ENCODE results near the gene SLCO3A1. TPM values are rescaled to one million over a fixed set of nuclear protein-coding genes. Genes with fewer than 3 reads are reported as not detected.

SLCO3A1 gene
- total and polyA plus RNA-seq, 2 donors (not counting 1 experiment from before 2014, with no cell fraction given), result 8.1 to 16.8 TPM

GRCh38 chr15:92000709-92001108, 147.2 kb downstream of the SLCO3A1 start:
- no peak for DNase-seq (ENCODE audit: low read depth in 2 of 2)
- Histone ChIP-seq H3K36me3 (ENCODE audit: control insufficient read depth, insufficient read depth, low read length) (no peaks in the 10 kb centered on the region), H3K9ac (ENCODE audit: insufficient read depth, low read length) (no peak overlapping the region), H2AFZ (ENCODE audit: low read length) (no peak overlapping the region), H3K9me3 (ENCODE audit: control insufficient read depth, insufficient read depth, low read depth, low read length) (no peaks in the 10 kb centered on the region), H4K20me1 (ENCODE audit: control insufficient read depth, extremely low read depth, insufficient read depth, low read length) (no peaks in the 10 kb centered on the region), H3K79me2 (ENCODE audit: control insufficient read depth, insufficient read depth, low read length) (no peaks in the 10 kb centered on the region), H3K27me3 (ENCODE audit: control insufficient read depth, insufficient read depth, low read length) (no peaks in the 10 kb centered on the region), H3K4me1 (ENCODE audit: control insufficient read depth, extremely low read depth, insufficient read depth, low read length) (no peaks in the 10 kb centered on the region), H3K27ac (ENCODE audit: insufficient read depth, low read length) (no peak overlapping the region), H3K4me2 (ENCODE audit: extremely low read depth, insufficient read depth, low read length) (no peak overlapping the region), H3K4me3 (replicated peaks in 1 of 4; ENCODE audit: control extremely low read depth in 1 of 4, insufficient read depth in 1 of 4, low read depth in 3 of 4, low read length in 4 of 4) (no peak overlapping the region)
- TF ChIP-seq EZH2 (IDR thresholded peaks at IDR 0.05; ENCODE audit: low read length, missing control alignments), result no peak
- no peak for TF ChIP-seq CTCF (conservative IDR thresholded peaks at IDR 0.05 in 1 of 2, IDR thresholded peaks at IDR 0.05 in 1 of 2; ENCODE audit: low read depth in 1 of 2, low read length in 2 of 2)

GRCh38 chr15:92001307-92001706, 147.8 kb downstream of the SLCO3A1 start:
- Histone ChIP-seq H3K27ac (ENCODE audit: insufficient read depth, low read length) (no peak overlapping the region), H3K36me3 (ENCODE audit: control insufficient read depth, insufficient read depth, low read length) (no peaks in the 10 kb centered on the region), H3K9me3 (ENCODE audit: control insufficient read depth, insufficient read depth, low read depth, low read length) (no peaks in the 10 kb centered on the region), H3K4me2 (ENCODE audit: extremely low read depth, insufficient read depth, low read length) (no peak overlapping the region), H3K79me2 (ENCODE audit: control insufficient read depth, insufficient read depth, low read length) (no peaks in the 10 kb centered on the region), H2AFZ (ENCODE audit: low read length) (no peak overlapping the region), H4K20me1 (ENCODE audit: control insufficient read depth, extremely low read depth, insufficient read depth, low read length) (no peaks in the 10 kb centered on the region), H3K27me3 (ENCODE audit: control insufficient read depth, insufficient read depth, low read length) (no peaks in the 10 kb centered on the region), H3K4me1 (ENCODE audit: control insufficient read depth, extremely low read depth, insufficient read depth, low read length) (no peaks in the 10 kb centered on the region), H3K4me3 (replicated peaks in 1 of 4; ENCODE audit: control extremely low read depth in 1 of 4, insufficient read depth in 1 of 4, low read depth in 3 of 4, low read length in 4 of 4) (no peak overlapping the region), H3K9ac (ENCODE audit: insufficient read depth, low read length) (no peak overlapping the region)
- no peak for TF ChIP-seq EZH2 (IDR thresholded peaks at IDR 0.05; ENCODE audit: low read length, missing control alignments)
- no peak for TF ChIP-seq CTCF (conservative IDR thresholded peaks at IDR 0.05 in 1 of 2, IDR thresholded peaks at IDR 0.05 in 1 of 2; ENCODE audit: low read depth in 1 of 2, low read length in 2 of 2)
- DNase-seq (ENCODE audit: low read depth in 2 of 2), result no peak

GRCh38 chr15:92002666-92003065, 149.2 kb downstream of the SLCO3A1 start:
- H3K36me3 ChIP-seq (ENCODE audit: control insufficient read depth, insufficient read depth, low read length), result no peaks in the 10 kb centered on the region
- H3K4me1 ChIP-seq (ENCODE audit: control insufficient read depth, extremely low read depth, insufficient read depth, low read length), result no peaks in the 10 kb centered on the region
- H3K27me3 ChIP-seq (ENCODE audit: control insufficient read depth, insufficient read depth, low read length), result no peaks in the 10 kb centered on the region
- no peak for TF ChIP-seq CTCF (conservative IDR thresholded peaks at IDR 0.05 in 1 of 2, IDR thresholded peaks at IDR 0.05 in 1 of 2; ENCODE audit: low read depth in 1 of 2, low read length in 2 of 2)
- no peak for TF ChIP-seq EZH2 (IDR thresholded peaks at IDR 0.05; ENCODE audit: low read length, missing control alignments)
- H3K27ac ChIP-seq (ENCODE audit: insufficient read depth, low read length), result no peak overlapping the region
- DNase-seq (ENCODE audit: low read depth in 2 of 2), result no peak
- no peak overlapping the region for H2AFZ ChIP-seq (ENCODE audit: low read length)
- no peaks in the 10 kb centered on the region for H3K9me3 ChIP-seq (ENCODE audit: control insufficient read depth, insufficient read depth, low read depth, low read length)
- H3K9ac ChIP-seq (ENCODE audit: insufficient read depth, low read length), result no peak overlapping the region
- no peak overlapping the region for H3K4me3 ChIP-seq (replicated peaks in 1 of 4; ENCODE audit: control extremely low read depth in 1 of 4, insufficient read depth in 1 of 4, low read depth in 3 of 4, low read length in 4 of 4)
- H3K79me2 ChIP-seq (ENCODE audit: control insufficient read depth, insufficient read depth, low read length), result no peaks in the 10 kb centered on the region
- no peak overlapping the region for H3K4me2 ChIP-seq (ENCODE audit: extremely low read depth, insufficient read depth, low read length)
- H4K20me1 ChIP-seq (ENCODE audit: control insufficient read depth, extremely low read depth, insufficient read depth, low read length), result no peaks in the 10 kb centered on the region
